GM19452 (cell line): Measurements from ENCODE around the gene OLFM1.

ENCODE experiments used
- ATAC-seq: cut with Tn5 transposase; IDR thresholded peaks from one replicate; pipeline ENCODE4 v1.9.1; 2021; ENCODE audit not compliant: unreplicated experiment

The OLFM1 gene

GRCh38 chr9:135075234-135076142 is 12.0 kb upstream of the OLFM1 start:
- no peak for ATAC-seq

- no peak for ATAC-seq
Measured at GRCh38 chr9:135076143-135076875, 11.2 kb upstream of the OLFM1 start.

DNA sequence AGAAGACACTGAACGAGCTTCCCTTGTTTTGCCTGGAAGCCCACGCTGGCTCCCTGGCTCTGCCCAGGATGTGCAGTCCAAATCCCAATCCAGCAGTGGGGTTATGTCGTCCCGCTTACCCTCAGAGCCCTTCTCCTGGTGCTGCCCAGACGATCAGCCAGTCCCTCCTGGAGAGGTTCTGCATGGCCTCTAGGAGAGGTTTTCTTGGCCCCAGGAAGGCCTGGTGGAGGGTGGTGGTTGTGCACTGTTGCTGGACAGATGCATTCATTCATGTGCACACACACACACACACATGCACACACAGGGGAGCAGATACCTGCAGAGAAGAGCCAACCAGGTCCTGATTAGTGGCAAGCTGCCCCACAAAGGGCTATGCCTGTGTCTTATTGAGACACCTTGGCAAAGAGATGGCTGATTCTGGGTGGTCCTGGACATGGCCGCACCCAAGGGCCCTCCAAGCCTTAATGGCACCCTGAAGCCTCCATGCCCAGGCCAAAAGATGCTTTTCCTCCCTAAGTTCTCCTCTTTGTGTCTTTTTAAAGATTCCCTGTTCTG is 10.5 kb upstream of the OLFM1 start:
- no peak for ATAC-seq

DNA sequence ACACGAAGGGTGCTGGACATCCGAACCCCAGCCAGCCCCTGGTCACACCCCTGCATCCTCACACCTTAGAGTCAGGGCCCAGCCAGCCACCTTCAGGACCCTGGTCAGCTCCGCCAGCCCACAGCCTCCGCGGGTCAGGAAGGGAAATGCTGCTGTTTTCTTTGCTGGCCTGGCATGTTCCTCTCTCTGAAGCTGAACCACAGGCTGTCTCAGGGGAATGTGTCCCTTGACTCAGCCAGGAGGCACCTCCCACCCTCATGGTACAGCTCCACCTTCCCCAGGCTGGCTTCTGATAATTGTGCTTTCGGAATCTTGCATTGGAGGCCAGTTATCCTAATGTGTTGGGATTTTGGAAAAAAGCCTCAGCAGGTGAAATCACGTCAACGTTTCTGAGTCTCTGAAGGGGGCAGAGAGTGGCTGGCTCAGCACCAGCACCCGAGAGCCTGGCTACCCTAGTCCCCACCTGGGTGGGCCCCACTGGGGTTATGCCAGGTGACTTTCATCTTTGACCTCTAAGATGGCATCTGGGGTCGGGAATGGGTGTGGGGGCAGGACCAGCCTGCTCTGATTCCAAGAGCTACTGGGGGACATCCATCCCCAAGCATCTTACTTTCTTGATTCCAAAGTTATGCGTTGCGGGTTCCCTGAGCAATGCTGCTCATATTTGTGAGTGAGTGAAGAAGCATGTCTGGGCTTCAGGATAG is 9.8 kb upstream of the OLFM1 start:
- no peak for ATAC-seq

DNA sequence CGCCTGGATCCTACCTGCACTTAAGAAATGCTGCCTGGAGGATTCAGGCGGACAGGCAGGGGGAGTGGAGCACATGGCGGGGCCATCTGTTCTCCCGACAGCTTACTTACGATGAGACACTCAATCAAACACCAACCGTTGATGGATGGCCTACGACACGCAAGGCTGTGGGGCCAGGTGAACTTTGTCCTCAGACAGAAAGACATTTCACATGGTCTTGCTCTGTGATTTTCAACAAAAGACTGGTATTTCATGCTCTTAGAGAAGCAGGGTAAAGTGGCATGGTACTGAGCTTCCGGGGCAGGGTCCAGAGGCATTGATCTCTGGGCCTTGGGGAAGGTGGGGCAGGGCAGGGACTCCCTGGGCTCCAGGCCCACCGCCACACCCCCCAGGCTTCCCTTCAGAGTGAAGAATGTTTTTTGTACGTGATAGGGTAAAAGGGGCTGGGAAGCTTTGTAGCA is 9.1 kb upstream of the OLFM1 start:
- ATAC-seq: no peak

- no peak for ATAC-seq
Measured at GRCh38 chr9:135079018-135079417, 8.4 kb upstream of the OLFM1 start.

DNA sequence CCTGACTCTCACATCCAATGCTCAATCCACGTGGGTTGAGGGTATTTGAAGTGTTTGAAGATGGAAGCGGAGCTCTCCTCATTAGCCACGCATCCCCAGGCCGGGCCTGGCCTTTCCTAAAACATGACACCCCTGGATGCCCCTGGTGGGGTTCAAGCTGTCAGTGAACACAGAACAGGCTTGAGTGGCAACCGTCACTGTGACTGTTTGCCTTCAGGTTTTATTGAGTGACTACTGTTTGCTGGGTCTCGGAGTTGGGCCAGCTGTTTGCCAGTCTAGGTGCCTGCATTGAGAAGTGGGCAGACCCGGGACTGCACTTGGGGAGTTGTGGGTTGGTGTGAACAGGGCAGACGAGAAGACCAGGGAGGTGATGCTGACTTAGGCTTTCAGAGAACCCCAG is 7.8 kb upstream of the OLFM1 start:
- ATAC-seq: no peak

DNA sequence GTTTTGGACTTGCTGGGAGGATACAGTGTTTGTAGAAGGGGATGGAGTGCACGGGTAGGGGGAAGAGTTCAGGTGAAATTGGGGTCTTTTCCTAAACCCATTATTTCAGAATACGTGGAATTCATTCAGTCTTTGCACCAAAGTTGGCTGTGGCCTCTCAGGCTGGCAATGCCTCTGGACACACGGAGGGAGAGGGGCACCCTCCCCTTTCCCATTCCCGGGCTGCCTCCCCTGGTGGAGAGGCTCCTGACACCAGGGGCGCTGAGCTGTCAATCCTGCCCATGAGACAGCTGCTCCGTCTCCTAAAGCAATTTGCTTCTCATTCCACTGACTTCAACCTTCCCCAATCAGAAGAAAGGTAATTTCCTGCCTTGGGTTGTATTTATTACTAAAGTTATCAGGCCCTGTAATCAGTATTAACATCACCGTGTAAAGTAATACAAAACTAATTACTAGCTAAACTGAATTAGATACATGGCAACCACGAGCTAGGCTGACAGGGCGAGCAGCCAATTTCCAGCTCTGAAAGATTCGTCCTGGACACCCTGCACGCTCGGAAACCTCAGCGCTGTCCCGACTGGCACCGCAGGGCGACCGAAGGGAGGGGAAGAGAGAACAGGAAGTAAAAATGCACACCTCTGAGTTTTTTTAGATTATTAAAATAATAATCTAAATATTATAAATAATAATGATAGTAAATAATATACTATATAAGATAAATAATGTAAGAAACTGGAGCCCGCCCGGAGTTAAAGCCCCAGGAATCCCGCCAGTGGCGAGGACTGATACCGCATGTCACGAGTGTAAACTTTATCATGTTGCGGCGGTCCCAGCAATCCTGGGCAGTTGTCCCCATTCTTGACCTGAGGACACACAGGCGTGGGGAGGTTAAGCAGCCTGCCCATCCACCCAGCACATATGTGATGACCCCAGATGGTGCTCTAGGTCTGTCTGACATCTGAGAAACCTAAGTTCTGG is 6.9 kb upstream of the OLFM1 start:
- ATAC-seq: no peak

DNA sequence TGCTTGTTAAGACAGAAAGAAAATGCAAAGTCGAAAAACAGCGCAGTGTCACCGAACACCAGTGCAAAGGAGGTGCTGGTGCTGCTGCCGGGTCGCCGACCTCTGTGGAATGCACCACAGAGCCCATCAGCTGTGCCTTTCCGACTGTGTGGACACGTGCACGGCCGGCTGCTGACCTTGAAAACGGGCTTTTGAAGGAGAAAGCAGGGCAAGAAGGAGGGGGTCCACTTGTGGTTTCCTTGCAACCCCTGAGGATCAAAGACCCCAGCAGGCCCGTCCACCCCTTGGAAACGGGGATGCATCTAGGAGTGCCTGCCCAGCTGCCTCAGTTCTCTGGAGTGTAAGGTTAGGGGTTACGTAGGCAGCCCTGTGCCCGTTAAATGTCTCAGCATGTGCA is 6.2 kb upstream of the OLFM1 start:
- ATAC-seq: no peak

DNA sequence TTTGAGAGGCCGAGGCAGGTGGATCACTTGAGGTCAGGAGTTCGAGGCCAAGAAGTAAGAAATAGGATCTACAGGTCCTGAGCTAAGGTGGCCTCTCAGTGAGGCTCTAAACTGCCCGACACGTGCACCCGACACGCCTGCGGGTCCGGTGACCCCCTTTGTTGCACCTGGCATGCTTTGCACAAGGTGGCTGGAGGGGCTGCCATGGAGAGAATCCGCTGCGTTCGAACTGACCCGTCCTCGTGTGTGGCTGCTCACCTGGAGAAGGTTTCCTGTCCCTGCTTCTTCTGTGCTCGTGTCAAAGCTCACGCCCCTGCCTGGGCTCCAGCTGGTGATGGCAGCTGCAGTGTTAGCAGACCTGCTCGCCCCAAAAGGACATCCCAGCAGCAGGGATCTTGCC is 5.7 kb upstream of the OLFM1 start:
- no peak for ATAC-seq

GRCh38 chr9:135082536-135082935 is 4.9 kb upstream of the OLFM1 start:
- no peak for ATAC-seq

- ATAC-seq: no peak
Measured at GRCh38 chr9:135083241-135083810, 4.1 kb upstream of the OLFM1 start.

- no peak for ATAC-seq
Measured at GRCh38 chr9:135083831-135084230, 3.6 kb upstream of the OLFM1 start.

DNA sequence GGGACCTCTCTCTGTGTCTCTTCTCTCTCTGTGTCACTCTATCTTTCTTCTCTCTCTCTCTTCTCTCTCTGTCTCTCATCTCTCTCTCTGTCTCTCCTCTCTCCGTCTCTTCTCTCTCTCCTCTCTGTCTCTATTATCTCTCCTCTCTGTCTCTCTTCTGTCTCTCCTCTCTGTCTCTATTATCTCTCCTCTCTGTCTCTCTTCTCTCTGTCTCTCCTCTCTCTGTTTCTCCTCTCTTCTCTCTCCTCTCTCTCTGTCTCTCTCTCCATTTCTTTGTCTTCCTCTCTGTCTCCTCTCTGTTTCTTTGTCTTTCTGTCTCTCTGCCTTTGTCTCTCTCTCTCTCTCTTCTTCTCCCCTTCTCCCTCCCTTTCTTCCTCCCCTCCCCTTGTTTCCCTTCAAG is 3.2 kb upstream of the OLFM1 start:
- ATAC-seq: no peak

DNA sequence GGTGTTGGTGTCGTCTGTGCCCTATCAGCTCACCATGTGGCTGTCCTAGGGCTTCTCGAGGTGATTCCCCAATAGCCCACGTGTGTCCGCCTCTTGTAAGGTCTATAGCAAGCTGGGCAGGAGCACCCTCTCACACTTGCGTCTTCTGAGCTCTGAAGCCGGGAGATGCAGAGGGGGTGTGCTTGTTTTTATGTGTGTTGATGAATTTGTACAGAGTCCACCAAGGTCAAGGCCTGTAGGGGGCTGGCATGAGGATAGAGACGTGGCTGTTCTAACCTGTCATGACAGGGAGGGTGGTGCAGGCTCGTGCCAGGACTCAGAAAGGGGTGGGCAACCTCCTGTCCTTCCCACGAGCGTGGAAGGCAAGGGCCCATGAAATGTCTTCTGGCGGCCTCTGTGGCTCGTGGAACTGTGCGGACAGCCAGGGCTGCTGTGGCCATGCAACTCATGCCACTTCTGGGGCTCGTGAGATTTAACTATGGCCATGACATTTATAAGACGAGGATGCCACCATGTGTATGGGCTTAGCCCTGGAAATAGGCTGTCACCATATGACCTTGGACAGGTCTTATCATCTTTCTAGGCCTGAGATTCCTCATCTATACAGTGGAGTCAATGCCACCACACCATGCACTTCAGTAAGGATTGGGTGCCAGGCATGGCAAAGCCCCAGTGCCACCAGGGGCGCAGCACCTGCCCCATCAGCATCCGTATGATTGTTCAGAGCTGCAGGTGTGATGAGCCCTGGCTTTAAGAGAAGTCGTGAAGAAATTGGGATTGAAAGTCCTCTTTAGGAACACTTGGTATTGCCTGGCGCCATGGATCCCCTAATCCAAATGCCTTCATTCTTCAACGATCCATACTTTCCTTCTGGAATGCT is 2.3 kb upstream of the OLFM1 start:
- no peak for ATAC-seq

GRCh38 chr9:135085830-135086546 is 1.5 kb upstream of the OLFM1 start:
- ATAC-seq: no peak

DNA sequence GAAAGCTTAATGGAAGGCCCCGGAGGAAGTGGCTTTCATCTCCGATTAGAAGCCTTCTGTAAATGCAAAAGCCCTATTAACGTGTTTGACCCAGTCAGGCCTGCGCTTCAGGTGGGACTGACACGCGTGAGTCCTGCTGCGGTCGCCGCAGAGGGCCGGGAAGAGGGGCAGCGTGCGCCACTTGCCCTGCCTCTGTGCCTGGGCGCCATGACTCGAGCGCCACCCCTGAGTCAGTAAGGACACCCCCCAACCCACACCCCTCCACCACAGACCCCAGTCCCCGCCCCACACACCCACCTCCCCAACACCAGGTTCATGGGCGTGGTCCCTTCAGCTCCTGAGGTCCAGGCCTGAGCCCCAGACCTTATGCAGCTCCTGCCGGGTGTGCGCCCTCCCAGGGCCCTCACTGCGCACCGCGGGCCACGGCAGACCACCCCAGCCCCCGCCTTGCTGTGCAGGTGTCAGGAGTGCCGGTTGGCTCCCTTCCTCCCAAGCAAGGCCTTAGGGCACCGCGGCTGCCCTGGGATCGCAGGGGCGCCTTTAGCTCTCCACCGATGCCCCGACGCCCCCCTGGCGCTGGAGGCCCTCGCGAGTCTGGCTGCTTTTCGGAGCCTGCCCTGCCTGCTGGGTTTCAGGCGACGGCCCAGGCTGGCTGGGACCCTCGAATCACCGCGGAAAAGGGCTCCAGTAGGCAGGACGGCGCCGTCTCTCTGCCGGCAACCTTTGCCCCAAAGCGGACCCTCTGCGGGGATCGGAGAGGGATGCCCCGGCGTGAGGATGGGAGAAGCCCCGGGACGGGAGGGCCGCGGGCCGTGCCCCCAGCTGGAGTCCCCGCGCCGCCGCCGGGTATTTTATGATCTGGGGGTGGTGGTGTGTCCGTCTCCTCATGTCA is 625 bp upstream of the OLFM1 start:
- ATAC-seq: no peak
